Colonic mucosa (tissue), 4 donors: ENCODE data around the gene SGCG. TPM values are rescaled to one million over a fixed set of nuclear protein-coding genes. Genes with fewer than 3 reads are reported as not detected.

ENCODE experiments used
- DNase-seq: peaks from one replicate; pipeline ENCODE4 v3.0.0-alpha.2; 2020
- H3K27ac ChIP-seq: fragments of 200-600 bp; one replicate; pipeline ENCODE4 v1.8.0; 2021
- H3K27me3 ChIP-seq: fragments of 200-600 bp; one replicate; pipeline ENCODE4 v1.8.0; 2021
- H3K36me3 ChIP-seq: fragments of 200-600 bp; one replicate; pipeline ENCODE4 v1.8.0; 2021
- H3K4me1 ChIP-seq: fragments of 200-600 bp; one replicate; pipeline ENCODE4 v1.8.0; 2021; ENCODE audit warnings: mild to moderate bottlenecking
- H3K4me3 ChIP-seq: fragments of 200-600 bp; one replicate; pipeline ENCODE4 v1.8.0; 2021
- H3K9ac ChIP-seq, 2 donors: one replicate each; pipeline ENCODE4 v1.7.0; 2013; ENCODE audit warnings: control low read depth in 2 of 2, low read depth in 2 of 2, low read length in 2 of 2
- H3K9me3 ChIP-seq: fragments of 200-600 bp; one replicate; pipeline ENCODE4 v1.8.0; 2021
- intact Hi-C: fragments of 100-400 bp; cut with DNase I; formaldehyde crosslinking; loops from one replicate; pipeline ENCODE4 v1.14.1; 2022
- total RNA-seq, 2 donors: library from RNA; stranded (reverse); fragmentation: NEBNext Ultra II Directional in 1 of 2; extraction: Animal tissue kit (Norgen Biotek cat#: 25700) in 1 of 2; gene quantifications; one replicate each; pipeline ENCODE4 v1.2.1, GENCODE V29; 2021
- TF ChIP-seq, protein P1 (sequence below): fragments of 200-600 bp; IDR thresholded peaks from one replicate; pipeline ENCODE4 v1.8.0; 2022; ENCODE audit warnings: antibody characterized with exemption, mild to moderate bottlenecking
- donor health status: healthy.
- donor health status: DM: no; HTN: no; CAD: no.
- donor health status: DM: no; HTN: no; CAD: no.

The SGCG gene
- total RNA-seq, 2 donors from 2014 or later: 0.15 to 0.29 TPM

DNA sequence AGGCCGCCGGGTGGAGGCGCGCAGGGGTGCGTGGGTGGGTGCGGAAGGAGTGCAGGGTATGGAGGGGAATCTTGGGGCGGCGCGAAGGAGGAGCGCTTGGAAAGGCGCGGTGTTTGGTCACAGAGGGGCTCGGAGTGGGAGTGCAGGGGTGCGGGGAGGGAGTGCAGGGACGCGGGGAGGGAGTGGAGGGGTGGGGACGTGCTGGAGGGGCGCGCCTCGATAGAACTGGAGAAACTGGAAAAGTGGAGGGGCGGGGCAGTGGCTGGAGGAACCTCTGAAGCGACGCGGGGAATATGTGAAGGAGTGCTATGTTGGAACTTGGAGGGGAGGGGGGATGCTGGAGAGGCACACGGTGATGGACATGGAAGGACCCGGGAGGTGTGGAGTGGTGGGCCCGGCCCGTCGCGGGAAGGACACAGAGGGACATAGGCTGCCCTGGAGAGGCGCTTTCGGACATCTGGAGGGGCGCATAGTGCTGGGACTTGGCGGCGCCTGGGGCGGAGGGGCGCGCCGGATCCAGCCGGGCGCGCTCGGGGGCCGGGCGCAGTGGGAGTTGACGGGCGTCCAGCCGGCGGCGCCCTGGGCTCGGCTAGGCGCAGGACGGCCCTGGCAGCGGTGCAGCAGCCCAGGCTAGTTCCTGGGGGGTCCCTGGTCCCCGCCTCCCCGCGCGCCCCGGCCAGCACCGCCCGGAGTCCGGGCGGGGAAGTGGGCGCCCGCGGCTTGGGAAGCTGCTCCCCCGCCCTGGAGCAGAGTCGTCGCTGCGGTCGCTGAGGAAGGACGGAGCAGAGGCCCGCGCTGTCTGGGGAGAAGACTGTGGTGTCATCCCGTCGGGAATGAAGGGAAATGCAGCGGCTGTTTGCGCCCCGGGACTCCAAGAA lies 20.8 kb upstream of the SGCG start:
- H3K4me3 ChIP-seq: no peak overlapping the region
- TF ChIP-seq, protein P1, sequence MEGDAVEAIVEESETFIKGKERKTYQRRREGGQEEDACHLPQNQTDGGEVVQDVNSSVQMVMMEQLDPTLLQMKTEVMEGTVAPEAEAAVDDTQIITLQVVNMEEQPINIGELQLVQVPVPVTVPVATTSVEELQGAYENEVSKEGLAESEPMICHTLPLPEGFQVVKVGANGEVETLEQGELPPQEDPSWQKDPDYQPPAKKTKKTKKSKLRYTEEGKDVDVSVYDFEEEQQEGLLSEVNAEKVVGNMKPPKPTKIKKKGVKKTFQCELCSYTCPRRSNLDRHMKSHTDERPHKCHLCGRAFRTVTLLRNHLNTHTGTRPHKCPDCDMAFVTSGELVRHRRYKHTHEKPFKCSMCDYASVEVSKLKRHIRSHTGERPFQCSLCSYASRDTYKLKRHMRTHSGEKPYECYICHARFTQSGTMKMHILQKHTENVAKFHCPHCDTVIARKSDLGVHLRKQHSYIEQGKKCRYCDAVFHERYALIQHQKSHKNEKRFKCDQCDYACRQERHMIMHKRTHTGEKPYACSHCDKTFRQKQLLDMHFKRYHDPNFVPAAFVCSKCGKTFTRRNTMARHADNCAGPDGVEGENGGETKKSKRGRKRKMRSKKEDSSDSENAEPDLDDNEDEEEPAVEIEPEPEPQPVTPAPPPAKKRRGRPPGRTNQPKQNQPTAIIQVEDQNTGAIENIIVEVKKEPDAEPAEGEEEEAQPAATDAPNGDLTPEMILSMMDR: no peak
- no peak for DNase-seq
- no peaks in the 10 kb centered on the region for H3K27me3 ChIP-seq
- H3K27ac ChIP-seq: no peak overlapping the region
- no peaks in the 10 kb centered on the region for H3K4me1 ChIP-seq
- intact Hi-C loops: no loop called here
- no peaks in the 10 kb centered on the region for H3K9me3 ChIP-seq
- no peak overlapping the region for H3K9ac ChIP-seq
- H3K36me3 ChIP-seq: no peaks in the 10 kb centered on the region

DNA sequence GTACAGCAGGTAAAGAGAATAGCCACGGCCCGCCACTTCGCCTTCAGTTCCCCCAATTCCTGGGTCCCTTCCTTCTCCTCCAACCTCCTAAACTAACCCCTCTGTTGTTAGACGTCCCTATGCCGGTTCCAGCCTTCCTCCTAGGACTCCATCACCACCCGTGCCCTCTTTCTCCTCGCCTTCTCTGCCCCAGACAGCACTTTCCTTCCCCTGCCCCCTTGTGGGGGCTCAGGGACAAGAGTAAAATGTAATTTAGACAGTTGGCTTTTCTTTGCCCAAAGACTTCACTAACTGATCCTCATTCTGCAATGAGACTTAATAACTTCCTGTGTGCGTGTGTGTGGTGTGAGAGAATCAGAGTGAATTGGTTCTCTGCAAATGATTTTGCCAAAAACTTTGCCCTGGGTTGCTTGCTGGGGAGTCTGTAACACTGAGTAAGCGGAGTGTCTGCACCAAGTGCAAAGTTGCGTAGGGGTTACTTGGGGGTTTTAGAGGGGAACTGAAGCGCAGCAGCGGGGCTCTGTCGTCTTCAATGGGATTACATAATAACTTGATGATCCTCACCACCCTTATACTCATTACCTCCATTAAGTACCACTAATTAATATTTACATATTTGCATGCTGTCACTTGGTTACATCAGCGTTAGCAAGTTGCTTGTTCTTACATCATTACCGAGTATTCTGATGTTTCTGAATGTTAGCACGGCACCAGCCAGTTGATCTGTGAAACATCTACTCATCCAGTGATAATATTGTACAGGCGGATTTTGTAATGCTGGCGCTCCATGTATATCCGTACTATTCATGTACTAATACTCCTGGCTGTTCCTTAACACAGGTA lies 19.9 kb upstream of the SGCG start:
- DNase-seq: no peak
- Histone ChIP-seq H3K4me3 (no peak overlapping the region), H3K27me3 (no peaks in the 10 kb centered on the region), H3K9ac (no peak overlapping the region), H3K36me3 (no peaks in the 10 kb centered on the region), H3K9me3 (no peaks in the 10 kb centered on the region), H3K4me1 (no peaks in the 10 kb centered on the region), H3K27ac (no peak overlapping the region)
- TF ChIP-seq, protein P1: no peak
- intact Hi-C loops: no loop called here

DNA sequence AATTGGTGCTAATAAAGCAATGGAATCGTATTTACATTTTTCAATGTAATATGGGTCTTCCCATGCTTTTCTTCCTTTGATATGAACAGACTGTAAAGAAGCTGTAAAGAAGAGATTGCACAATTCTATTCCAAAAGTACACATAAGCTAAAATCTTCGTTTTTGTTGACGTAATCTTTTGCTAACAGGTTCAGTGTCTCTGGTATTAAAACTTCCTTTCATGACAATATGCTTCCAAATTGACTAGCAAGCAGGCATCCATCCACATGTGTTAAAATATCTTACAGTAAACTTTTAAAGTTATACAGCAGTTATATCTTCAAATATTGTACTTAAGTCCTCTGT lies 19.3 kb upstream of the SGCG start:
- H3K9me3 ChIP-seq: no peaks in the 10 kb centered on the region
- intact Hi-C loops: no loop called here
- H3K27me3 ChIP-seq: no peaks in the 10 kb centered on the region
- H3K36me3 ChIP-seq: no peaks in the 10 kb centered on the region
- H3K27ac ChIP-seq: no peak overlapping the region
- H3K4me1 ChIP-seq: no peaks in the 10 kb centered on the region
- no peak for DNase-seq
- H3K4me3 ChIP-seq: no peak overlapping the region
- TF ChIP-seq, protein P1: no peak
- H3K9ac ChIP-seq: no peak overlapping the region

DNA sequence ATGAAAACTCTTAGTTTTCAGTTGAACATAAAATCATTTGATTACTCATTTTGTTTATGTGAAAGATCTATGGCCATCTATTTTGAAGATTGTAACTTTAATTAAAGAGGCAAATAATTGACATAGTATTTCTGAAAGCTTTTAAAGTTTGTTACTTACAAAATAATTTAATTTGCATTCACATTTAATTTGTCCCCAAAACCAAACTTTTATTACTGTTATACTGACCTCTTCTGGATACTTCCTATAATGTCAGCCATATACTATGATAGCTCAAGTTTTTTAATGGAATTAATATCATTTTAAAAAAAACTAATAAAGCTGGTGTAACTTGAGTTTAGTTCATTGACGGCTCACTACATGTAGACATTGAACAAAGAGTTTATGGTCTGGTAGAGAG lies 4.9 kb upstream of the SGCG start:
- DNase-seq: no peak
- intact Hi-C loops: no loop called here
- Histone ChIP-seq H3K36me3 (no peaks in the 10 kb centered on the region), H3K9ac (no peak overlapping the region), H3K4me3 (no peak overlapping the region), H3K9me3 (no peaks in the 10 kb centered on the region), H3K27ac (no peak overlapping the region), H3K4me1 (no peaks in the 10 kb centered on the region), H3K27me3 (no peaks in the 10 kb centered on the region)
- TF ChIP-seq, protein P1: no peak

DNA sequence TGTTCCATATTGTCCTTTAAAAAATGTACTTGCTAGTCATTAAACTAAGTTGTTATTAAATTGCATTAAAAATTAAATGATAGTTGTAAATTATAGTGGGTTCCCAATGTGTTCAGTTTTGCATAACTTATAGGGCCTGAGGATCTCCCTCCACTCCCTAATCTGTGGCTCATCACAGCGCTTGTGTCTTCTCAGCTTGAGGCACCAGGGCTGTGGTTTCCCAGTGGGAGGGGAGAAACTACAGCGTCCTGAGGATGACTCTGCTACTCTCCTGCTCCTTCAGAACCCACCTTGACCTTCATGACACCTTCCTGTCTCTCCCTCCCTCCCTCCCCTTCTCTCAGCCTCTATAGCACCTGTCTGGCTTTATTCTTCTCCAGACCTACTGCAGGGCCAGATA lies 1.4 kb downstream of the SGCG start:
- Histone ChIP-seq H3K27me3 (no peaks in the 10 kb centered on the region), H3K36me3 (no peaks in the 10 kb centered on the region), H3K4me1 (no peaks in the 10 kb centered on the region), H3K9ac (no peak overlapping the region), H3K4me3 (no peak overlapping the region), H3K27ac (no peak overlapping the region), H3K9me3 (no peaks in the 10 kb centered on the region)
- TF ChIP-seq, protein P1: no peak
- DNase-seq: no peak
- intact Hi-C loops: no loop called here
